ENCODE results near the gene HAS3. TPM values are rescaled to one million over a fixed set of nuclear protein-coding genes. Genes with fewer than 3 reads are reported as not detected.
A peak's percentile ranks its signal among the peaks of the same experiment; 100 is the strongest.
"Not testable (repeated sequence)": the region's sequence is repeated elsewhere in the genome, so short reads cannot be mapped to it uniquely, and the experiment has no call there.

Gene HAS3
- total RNA-seq, 1 experiment from 2014 or later = 2.5 TPM

DNA sequence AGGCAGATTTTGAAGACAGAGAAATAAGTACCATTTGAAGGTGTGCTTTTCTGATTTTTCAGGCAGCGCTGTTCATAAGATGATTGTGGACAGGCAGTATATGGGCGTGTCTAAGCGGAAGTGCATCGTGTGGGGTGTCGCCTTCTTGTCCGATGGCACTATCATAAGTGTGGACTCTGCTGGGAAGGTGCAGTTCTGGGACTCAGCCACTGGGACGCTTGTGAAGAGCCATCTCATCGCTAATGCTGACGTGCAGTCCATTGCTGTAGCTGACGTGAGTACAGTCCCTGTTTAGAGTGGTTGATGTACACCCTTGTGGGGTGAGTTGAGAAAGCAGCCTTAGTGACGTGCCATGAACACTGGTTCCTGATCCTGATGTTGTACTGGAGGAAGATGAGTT is 37.7 kb downstream of the HAS3 start:
- intact Hi-C loops (cut with micrococcal nuclease; ENCODE audit: unreplicated experiment) = no loop called here
- no peaks in the 10 kb centered on the region for H3K79me2 ChIP-seq (ENCODE audit: low read depth)
- H2AFZ ChIP-seq = no peak overlapping the region
- no peaks in the 10 kb centered on the region for H3K9me3 ChIP-seq (ENCODE audit: insufficient read depth, low read depth)
- TF ChIP-seq EZH2 (IDR thresholded peaks at IDR 0.05; ENCODE audit: low read depth) = no peak
- TF ChIP-seq, protein P1, sequence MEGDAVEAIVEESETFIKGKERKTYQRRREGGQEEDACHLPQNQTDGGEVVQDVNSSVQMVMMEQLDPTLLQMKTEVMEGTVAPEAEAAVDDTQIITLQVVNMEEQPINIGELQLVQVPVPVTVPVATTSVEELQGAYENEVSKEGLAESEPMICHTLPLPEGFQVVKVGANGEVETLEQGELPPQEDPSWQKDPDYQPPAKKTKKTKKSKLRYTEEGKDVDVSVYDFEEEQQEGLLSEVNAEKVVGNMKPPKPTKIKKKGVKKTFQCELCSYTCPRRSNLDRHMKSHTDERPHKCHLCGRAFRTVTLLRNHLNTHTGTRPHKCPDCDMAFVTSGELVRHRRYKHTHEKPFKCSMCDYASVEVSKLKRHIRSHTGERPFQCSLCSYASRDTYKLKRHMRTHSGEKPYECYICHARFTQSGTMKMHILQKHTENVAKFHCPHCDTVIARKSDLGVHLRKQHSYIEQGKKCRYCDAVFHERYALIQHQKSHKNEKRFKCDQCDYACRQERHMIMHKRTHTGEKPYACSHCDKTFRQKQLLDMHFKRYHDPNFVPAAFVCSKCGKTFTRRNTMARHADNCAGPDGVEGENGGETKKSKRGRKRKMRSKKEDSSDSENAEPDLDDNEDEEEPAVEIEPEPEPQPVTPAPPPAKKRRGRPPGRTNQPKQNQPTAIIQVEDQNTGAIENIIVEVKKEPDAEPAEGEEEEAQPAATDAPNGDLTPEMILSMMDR (conservative IDR thresholded peaks at IDR 0.05) = no peak
- no peaks in the 10 kb centered on the region for H3K9me2 ChIP-seq (ENCODE audit: insufficient read depth)
- peaks cover 9% of the 10 kb centered on the region; the same call in 1 of the 2 replicates for H4K20me1 ChIP-seq (ENCODE audit: insufficient read depth)
- CTCF ChIA-PET = no interaction called here
- peaks cover 52% of the 10 kb centered on the region for H3K36me3 ChIP-seq (ENCODE audit: low read depth)
- H3K4me2 ChIP-seq = no peak overlapping the region
- BruUV-seq (replicated peaks) = no TSS peak
- H3F3A ChIP-seq (ENCODE audit: insufficient read depth, low read depth) = peaks cover 23% of the 10 kb centered on the region; the same call in 1 of the 2 replicates
- H3K27me3 ChIP-seq (ENCODE audit: insufficient read depth, low read depth) = no peaks in the 10 kb centered on the region
- no peak for DNase-seq
- H3K4me1 ChIP-seq (replicated peaks; ENCODE audit: insufficient read depth) = no peaks in the 10 kb centered on the region
- no peak overlapping the region for H3K4me3 ChIP-seq
- no peak overlapping the region for H3K27ac ChIP-seq
- POLR2A ChIA-PET (ENCODE audit: unreplicated experiment) = no interaction called here

DNA sequence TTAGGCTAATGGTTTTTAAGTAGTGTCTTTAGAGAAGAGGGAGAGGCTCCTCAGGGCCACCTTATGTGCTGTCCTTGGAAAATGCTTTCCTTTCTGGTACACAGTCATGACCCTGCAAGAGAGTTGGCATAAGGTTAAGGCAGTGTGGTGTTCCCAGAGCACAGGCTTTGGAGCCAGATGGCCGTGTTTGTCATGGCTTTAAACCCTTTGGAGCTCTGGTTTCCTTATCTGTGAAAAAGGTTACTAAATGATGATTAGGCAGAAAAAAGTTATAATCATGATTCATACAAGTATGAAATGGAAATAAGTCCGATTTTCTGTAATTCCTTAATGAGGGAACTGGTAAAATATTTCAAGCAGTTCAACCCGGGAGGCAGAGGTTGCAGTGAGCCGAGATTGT is 40.2 kb downstream of the HAS3 start:
- H3K36me3 ChIP-seq (ENCODE audit: low read depth) = peaks cover 42% of the 10 kb centered on the region
- no peak overlapping the region for H3K4me2 ChIP-seq
- ChIA-PET CTCF (interaction anchor here (0.7 kb wide), 2 partner anchors 13 to 143 kb away, joined by 3 to 5 read pairs; no protein-coding TSS in a partner anchor), POLR2A (ENCODE audit: unreplicated experiment) (no interaction called here)
- no TSS peak for BruUV-seq (replicated peaks)
- H4K20me1 ChIP-seq (ENCODE audit: insufficient read depth) = peaks cover 9% of the 10 kb centered on the region; the same call in 1 of the 2 replicates
- no peaks in the 10 kb centered on the region for H3K27me3 ChIP-seq (ENCODE audit: insufficient read depth, low read depth)
- peak overlapping the region; percentile 38; the same call in 1 of the 2 replicates for H3K27ac ChIP-seq
- H3K9me3 ChIP-seq (ENCODE audit: insufficient read depth, low read depth) = no peaks in the 10 kb centered on the region
- intact Hi-C loops (cut with micrococcal nuclease; ENCODE audit: unreplicated experiment) = no loop called here
- H3K4me1 ChIP-seq (replicated peaks; ENCODE audit: insufficient read depth) = no peaks in the 10 kb centered on the region
- TF ChIP-seq, protein P1 (conservative IDR thresholded peaks at IDR 0.05) = no peak
- no peak for TF ChIP-seq EZH2 (IDR thresholded peaks at IDR 0.05; ENCODE audit: low read depth)
- H3K79me2 ChIP-seq (ENCODE audit: low read depth) = no peaks in the 10 kb centered on the region
- no peak for DNase-seq
- peaks cover 29% of the 10 kb centered on the region; the same call in 1 of the 2 replicates for H3F3A ChIP-seq (ENCODE audit: insufficient read depth, low read depth)
- H3K9me2 ChIP-seq (ENCODE audit: insufficient read depth) = no peaks in the 10 kb centered on the region
- no peak overlapping the region for H3K4me3 ChIP-seq
- H2AFZ ChIP-seq = no peak overlapping the region

DNA sequence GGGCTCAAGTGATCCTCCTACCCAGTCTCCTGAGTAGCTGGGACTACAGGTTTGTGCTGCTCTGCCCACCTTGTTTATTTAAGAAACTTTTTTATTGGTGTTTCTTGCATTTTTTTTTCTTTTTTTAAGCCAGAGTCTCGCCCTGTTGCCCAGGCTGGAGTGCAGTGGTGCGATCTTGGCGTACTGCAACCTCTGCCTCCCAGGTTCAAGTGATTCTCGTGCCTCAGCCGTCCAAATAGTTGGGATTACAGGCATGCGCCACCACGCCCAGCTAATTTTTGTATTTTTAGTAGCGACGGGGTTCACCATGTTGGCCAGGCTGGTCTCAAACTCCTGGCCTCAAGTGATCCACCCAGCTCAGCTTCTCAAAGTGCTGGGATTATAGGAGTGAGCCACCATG is 44.2 kb downstream of the HAS3 start:
- not testable (repeated sequence) for H3K9me3 ChIP-seq (ENCODE audit: insufficient read depth, low read depth); H4K20me1 ChIP-seq (ENCODE audit: insufficient read depth); H3K27me3 ChIP-seq (ENCODE audit: insufficient read depth, low read depth); H3K27ac ChIP-seq; H3K79me2 ChIP-seq (ENCODE audit: low read depth); DNase-seq; H3K9me2 ChIP-seq (ENCODE audit: insufficient read depth); BruUV-seq (replicated peaks); H3K4me1 ChIP-seq (replicated peaks; ENCODE audit: insufficient read depth); H3K4me2 ChIP-seq; H3K4me3 ChIP-seq; H2AFZ ChIP-seq
- peaks cover 38% of the 10 kb centered on the region for H3K36me3 ChIP-seq (ENCODE audit: low read depth)
- CTCF ChIA-PET = interaction anchor here (0.7 to 1.3 kb wide), 2 partner anchors 136 to 137 kb away, joined by 3 read pairs; no protein-coding TSS in a partner anchor
- peaks cover 34% of the 10 kb centered on the region; the same call in 1 of the 2 replicates for H3F3A ChIP-seq (ENCODE audit: insufficient read depth, low read depth)
- POLR2A ChIA-PET (ENCODE audit: unreplicated experiment) = interaction anchor here (0.7 kb wide), 1 partner anchor 127 kb away, joined by 3 read pairs; no protein-coding TSS in a partner anchor
- intact Hi-C loops (cut with micrococcal nuclease; ENCODE audit: unreplicated experiment) = loop anchor here (1.0 kb wide), 1 partner anchor 138 kb away; no protein-coding TSS in a partner anchor
